ENCODE results near the gene GBP1. TPM values are rescaled to one million over a fixed set of nuclear protein-coding genes. Genes with fewer than 3 reads are reported as not detected.
"Not testable (repeated sequence)": the region's sequence is repeated elsewhere in the genome, so short reads cannot be mapped to it uniquely, and the experiment has no call there.

Gene GBP1
- total RNA-seq, 2 donors from 2014 or later = 9.1 to 13.9 TPM

- H3K4me1 ChIP-seq (replicated peaks) = no peaks in the 10 kb centered on the region
- DNase-seq (ENCODE audit: low spot score) = no peak
- intact Hi-C loops (cut with DNase I) = no loop called here
- no peak overlapping the region for H3K4me3 ChIP-seq
- no peaks in the 10 kb centered on the region for H3K27me3 ChIP-seq (replicated peaks; ENCODE audit: insufficient read depth)
- H3K9me3 ChIP-seq = no peaks in the 10 kb centered on the region
- 98% methylated on average over 1 of the region's 1 CpG for WGBS
- H3K27ac ChIP-seq = no peak overlapping the region
- no peaks in the 10 kb centered on the region for H3K36me3 ChIP-seq
- TF ChIP-seq CTCF (IDR thresholded peaks at IDR 0.05) = no peak
- TF ChIP-seq POLR2A (IDR thresholded peaks at IDR 0.05) = no peak
- TF ChIP-seq POLR2AphosphoS5 (IDR thresholded peaks at IDR 0.05) = no peak
These were observed 23.3 kb downstream of the GBP1 start for GRCh38 chr1:89041721-89042120.

GRCh38 chr1:89041119-89041641 is 23.8 kb downstream of the GBP1 start:
- no peaks in the 10 kb centered on the region for H3K36me3 ChIP-seq
- no peak overlapping the region for H3K4me3 ChIP-seq
- no peaks in the 10 kb centered on the region for H3K27me3 ChIP-seq (replicated peaks; ENCODE audit: insufficient read depth)
- H3K27ac ChIP-seq = no peak overlapping the region
- intact Hi-C loops (cut with DNase I) = no loop called here
- WGBS = 80% methylated on average over 3 of the region's 3 CpGs
- H3K9me3 ChIP-seq = no peaks in the 10 kb centered on the region
- DNase-seq (ENCODE audit: low spot score) = no peak
- TF ChIP-seq POLR2A (IDR thresholded peaks at IDR 0.05) (no peak), CTCF (IDR thresholded peaks at IDR 0.05) (no peak), POLR2AphosphoS5 (IDR thresholded peaks at IDR 0.05) (no peak)
- H3K4me1 ChIP-seq (replicated peaks) = no peaks in the 10 kb centered on the region

GRCh38 chr1:89040315-89040626 is 24.7 kb downstream of the GBP1 start:
- WGBS = 91% methylated on average over 1 of the region's 1 CpG
- DNase-seq (ENCODE audit: low spot score) = no peak
- Histone ChIP-seq H3K4me1 (replicated peaks) (no peaks in the 10 kb centered on the region), H3K36me3 (no peaks in the 10 kb centered on the region), H3K9me3 (no peaks in the 10 kb centered on the region), H3K27ac (no peak overlapping the region), H3K27me3 (replicated peaks; ENCODE audit: insufficient read depth) (no peaks in the 10 kb centered on the region), H3K4me3 (no peak overlapping the region)
- TF ChIP-seq POLR2AphosphoS5 (IDR thresholded peaks at IDR 0.05) (no peak), POLR2A (IDR thresholded peaks at IDR 0.05) (no peak), CTCF (IDR thresholded peaks at IDR 0.05) (no peak)
- intact Hi-C loops (cut with DNase I) = no loop called here

- WGBS = 87% methylated on average over 1 of the region's 1 CpG
- intact Hi-C loops (cut with DNase I) = no loop called here
- Histone ChIP-seq H3K27ac (no peak overlapping the region), H3K36me3 (no peaks in the 10 kb centered on the region), H3K27me3 (replicated peaks; ENCODE audit: insufficient read depth) (no peaks in the 10 kb centered on the region), H3K4me3 (no peak overlapping the region), H3K4me1 (replicated peaks) (no peaks in the 10 kb centered on the region), H3K9me3 (no peaks in the 10 kb centered on the region)
- no peak for DNase-seq (ENCODE audit: low spot score)
- no peak for TF ChIP-seq CTCF (IDR thresholded peaks at IDR 0.05)
- no peak for TF ChIP-seq POLR2A (IDR thresholded peaks at IDR 0.05)
- TF ChIP-seq POLR2AphosphoS5 (IDR thresholded peaks at IDR 0.05) = no peak
These were observed 27.8 kb downstream of the GBP1 start for GRCh38 chr1:89037186-89037585.

GRCh38 chr1:89035080-89035479 is 29.9 kb downstream of the GBP1 start:
- Histone ChIP-seq H3K4me3 (no peak overlapping the region), H3K4me1 (replicated peaks) (no peaks in the 10 kb centered on the region), H3K27me3 (replicated peaks; ENCODE audit: insufficient read depth) (no peaks in the 10 kb centered on the region), H3K9me3 (no peaks in the 10 kb centered on the region), H3K27ac (no peak overlapping the region), H3K36me3 (no peaks in the 10 kb centered on the region)
- TF ChIP-seq CTCF (IDR thresholded peaks at IDR 0.05) (no peak), POLR2AphosphoS5 (IDR thresholded peaks at IDR 0.05) (no peak), POLR2A (IDR thresholded peaks at IDR 0.05) (no peak)
- WGBS = 78% methylated on average over 1 of the region's 1 CpG
- intact Hi-C loops (cut with DNase I) = no loop called here
- no peak for DNase-seq (ENCODE audit: low spot score)

GRCh38 chr1:89034004-89034403 is 31.0 kb downstream of the GBP1 start:
- intact Hi-C loops (cut with DNase I); H3K4me1 ChIP-seq (replicated peaks); DNase-seq (ENCODE audit: low spot score); H3K27me3 ChIP-seq (replicated peaks; ENCODE audit: insufficient read depth); H3K36me3 ChIP-seq; H3K4me3 ChIP-seq; H3K9me3 ChIP-seq: not testable (repeated sequence)
- 100% methylated on average over 5 of the region's 5 CpGs for WGBS
- peak overlapping the region in 1 of 2 donors; percentile 42 for H3K27ac ChIP-seq

- H3K27me3 ChIP-seq (replicated peaks; ENCODE audit: insufficient read depth); intact Hi-C loops (cut with DNase I); DNase-seq (ENCODE audit: low spot score); H3K4me1 ChIP-seq (replicated peaks); H3K36me3 ChIP-seq; H3K4me3 ChIP-seq; H3K9me3 ChIP-seq; H3K27ac ChIP-seq: not testable (repeated sequence)
- WGBS = 89% methylated on average over 2 of the region's 2 CpGs
These were observed 36.0 kb downstream of the GBP1 start for GRCh38 chr1:89029051-89029450.
